HCT116 (cell line): Measurements from ENCODE around the gene TBRG1. TPM values are rescaled to one million over a fixed set of nuclear protein-coding genes. Genes with fewer than 3 reads are reported as not detected.

Experiments used
- CTCF ChIP-seq, 3 experiments: fragments of 200-600 bp in 1 of 3; sonication (generic) in 1 of 3; IDR thresholded peaks in 2 of 3; conservative IDR thresholded peaks in 1 of 3; 2 replicates each; pipeline ENCODE4 v1.5.1; 2012 to 2017; ENCODE audit warnings: low read depth in 2 of 3, low read length in 2 of 3, antibody characterized with exemption in 1 of 3, borderline replicate concordance in 1 of 3, control low read depth in 1 of 3, mild to moderate bottlenecking in 1 of 3, mixed read lengths in 1 of 3, mixed run types in 1 of 3, moderate library complexity in 1 of 3; ENCODE audit not compliant: insufficient read depth in 1 of 3
- EZH2 ChIP-seq: fragments of 200-600 bp; sonication (generic); IDR thresholded peaks from 2 replicates; pipeline ENCODE4 v1.6.1; 2017; ENCODE audit warnings: antibody characterized with exemption, mixed run types
- EZH2phosphoT487 ChIP-seq: fragments of 200-600 bp; IDR thresholded peaks from 2 replicates; pipeline ENCODE4 v1.6.1; 2018; ENCODE audit warnings: antibody characterized with exemption, borderline replicate concordance
- SRF ChIP-seq: IDR thresholded peaks from 2 replicates; pipeline ENCODE4 v1.6.1; 2012; ENCODE audit warnings: low read depth
- ZNF274 ChIP-seq: fragments of 200-500 bp; sonication (Bioruptor generic); IDR thresholded peaks from 2 replicates; pipeline ENCODE4 v1.6.1; 2014; ENCODE audit warnings: mild to moderate bottlenecking, low read depth, low read length, inconsistent platforms
- total RNA-seq: library from RNA; stranded (reverse); gene quantifications from one replicate; pipeline ENCODE4 v1.2.1, GENCODE V29; 2021; ENCODE audit not compliant: unreplicated experiment

Gene TBRG1
- total RNA-seq, 1 experiment from 2014 or later = 29.6 TPM

- TF ChIP-seq CTCF (IDR thresholded peaks at IDR 0.05 in 2 of 3, conservative IDR thresholded peaks at IDR 0.05 in 1 of 3; ENCODE audit: borderline replicate concordance in 1 of 3, insufficient read depth in 1 of 3, low read depth in 2 of 3, low read length in 2 of 3) = no peak
- no peak for TF ChIP-seq EZH2
- TF ChIP-seq ZNF274 = no peak
- TF ChIP-seq EZH2phosphoT487 = no peak
- no peak for TF ChIP-seq SRF
Observed at GRCh38 chr11:124682443-124682842, 59.8 kb downstream of the TBRG1 start (continued).

Other genes starting within 250 kb of the TBRG1 start
- not detected for gene OR8B2, start 238.4 kb upstream of the TBRG1 start, total RNA-seq
- not detected for gene OR8B3, start 223.8 kb upstream of the TBRG1 start, total RNA-seq
- not detected for gene OR8B4, start 198.0 kb upstream of the TBRG1 start, total RNA-seq
- not detected for gene OR8B8, start 177.2 kb upstream of the TBRG1 start, total RNA-seq
- gene OR8B12, start 79.2 kb upstream of the TBRG1 start, total RNA-seq = not detected
- gene OR8A1, start 52.9 kb upstream of the TBRG1 start, total RNA-seq = not detected
- not detected for gene PANX3, start 11.4 kb upstream of the TBRG1 start, total RNA-seq
- 39.2 TPM for gene SIAE, start 50.9 kb downstream of the TBRG1 start, total RNA-seq
- gene SPA17, start 51.0 kb downstream of the TBRG1 start, total RNA-seq = 12.9 TPM
- gene NRGN, start 117.1 kb downstream of the TBRG1 start, total RNA-seq = 33.3 TPM
- not detected for gene VSIG2, start 129.4 kb downstream of the TBRG1 start, total RNA-seq
- 6.1 TPM for gene ESAM, start 139.4 kb downstream of the TBRG1 start, total RNA-seq
- gene MSANTD2, start 177.5 kb downstream of the TBRG1 start, total RNA-seq = 8.6 TPM
- gene ROBO3, start 242.6 kb downstream of the TBRG1 start, total RNA-seq = 30.7 TPM